ENCODE data around the gene MSH5.
A peak's percentile ranks its signal among the peaks of the same experiment; 100 is the strongest.

MSH5 gene

DNA sequence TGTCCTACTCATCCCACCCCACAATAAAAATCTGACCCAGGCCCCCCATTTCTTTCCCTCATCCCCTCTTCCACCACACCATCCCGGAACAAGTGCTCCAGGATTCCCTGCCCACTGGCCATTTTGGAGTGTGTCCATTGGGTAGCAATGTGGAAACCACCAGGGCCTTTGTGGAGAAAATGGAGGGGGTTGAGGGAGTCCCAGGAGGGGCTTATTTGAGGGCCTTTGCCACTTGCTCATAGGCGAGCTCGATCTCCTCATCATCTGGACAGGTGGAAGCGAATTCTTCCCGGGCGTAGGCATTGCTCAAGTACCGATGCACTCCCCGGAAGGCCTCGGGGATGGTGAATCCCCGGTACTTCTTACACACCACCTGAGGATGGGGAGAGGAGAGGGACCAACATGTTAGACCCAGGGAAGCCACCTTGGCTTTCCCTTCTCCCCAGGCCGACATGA is 9.1 kb upstream of the MSH5 start:
- no peak for DNase-seq

DNA sequence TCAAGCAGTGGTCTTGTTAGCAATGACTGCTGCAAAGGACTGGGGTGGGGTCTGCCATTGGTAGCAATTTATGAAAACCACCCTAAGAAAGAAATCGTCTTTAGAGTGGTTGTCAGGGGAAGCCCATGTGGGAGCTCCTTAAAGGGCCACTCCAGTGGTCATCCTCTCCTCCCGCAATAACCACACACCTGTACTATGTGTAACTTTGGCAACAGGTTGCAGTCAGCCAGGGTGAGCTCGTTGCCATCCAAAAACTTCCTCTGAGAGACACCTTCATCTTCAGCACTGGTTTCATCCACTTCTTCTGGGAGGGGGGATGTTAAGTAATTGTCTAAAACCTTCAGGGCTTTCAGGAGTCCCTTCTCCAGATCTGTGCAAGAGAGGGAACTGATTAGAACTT is 7.8 kb upstream of the MSH5 start:
- no peak for DNase-seq

DNA sequence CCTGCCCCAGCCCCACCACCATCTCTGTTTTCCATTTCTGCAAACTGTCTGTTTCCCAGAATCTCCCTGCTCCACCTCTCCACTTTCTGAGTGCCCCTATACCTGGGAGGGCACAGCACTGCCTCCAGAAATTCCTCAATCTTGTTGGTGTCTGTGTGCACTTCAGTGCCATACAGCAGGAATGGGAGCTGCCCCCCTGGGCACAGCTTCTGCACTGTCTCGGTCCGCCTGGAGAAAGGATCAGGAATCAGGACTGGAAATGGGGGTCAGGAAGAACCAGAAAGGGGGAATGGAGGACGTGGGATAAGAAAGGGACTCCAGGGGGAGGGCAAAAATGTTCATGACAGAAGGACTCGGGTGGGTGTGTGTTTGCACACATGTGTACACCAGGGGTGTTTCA is 6.1 kb upstream of the MSH5 start:
- no peak for DNase-seq

DNA sequence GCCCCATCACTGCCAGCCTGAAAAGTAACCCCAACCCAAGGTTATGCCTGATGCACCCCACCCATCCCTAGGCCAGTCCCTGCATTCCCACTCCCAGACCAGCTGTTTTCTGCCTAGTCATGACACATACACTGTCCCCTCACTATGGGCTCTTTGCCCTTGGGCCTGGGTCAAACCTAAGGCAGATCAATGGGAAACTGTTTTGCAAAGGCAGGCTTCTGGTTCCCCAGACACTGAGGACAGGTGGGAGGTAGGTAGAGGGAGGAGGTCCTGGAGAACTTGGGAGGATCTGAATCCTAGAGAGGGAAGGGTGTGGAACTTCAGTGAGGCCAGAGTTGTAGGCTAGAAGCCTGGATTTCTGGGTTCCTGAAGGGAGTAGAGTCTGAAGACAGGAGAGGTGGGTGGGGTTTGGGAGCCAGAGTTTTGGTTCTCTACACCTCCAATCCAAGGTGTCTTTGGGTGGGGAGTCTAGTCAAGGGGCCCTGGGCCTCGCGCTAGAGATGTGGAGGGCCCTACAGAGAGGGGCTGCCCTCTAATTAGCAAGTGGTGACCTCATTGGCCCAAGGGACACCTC is 5.5 kb upstream of the MSH5 start:
- DNase-seq: no peak

DNA sequence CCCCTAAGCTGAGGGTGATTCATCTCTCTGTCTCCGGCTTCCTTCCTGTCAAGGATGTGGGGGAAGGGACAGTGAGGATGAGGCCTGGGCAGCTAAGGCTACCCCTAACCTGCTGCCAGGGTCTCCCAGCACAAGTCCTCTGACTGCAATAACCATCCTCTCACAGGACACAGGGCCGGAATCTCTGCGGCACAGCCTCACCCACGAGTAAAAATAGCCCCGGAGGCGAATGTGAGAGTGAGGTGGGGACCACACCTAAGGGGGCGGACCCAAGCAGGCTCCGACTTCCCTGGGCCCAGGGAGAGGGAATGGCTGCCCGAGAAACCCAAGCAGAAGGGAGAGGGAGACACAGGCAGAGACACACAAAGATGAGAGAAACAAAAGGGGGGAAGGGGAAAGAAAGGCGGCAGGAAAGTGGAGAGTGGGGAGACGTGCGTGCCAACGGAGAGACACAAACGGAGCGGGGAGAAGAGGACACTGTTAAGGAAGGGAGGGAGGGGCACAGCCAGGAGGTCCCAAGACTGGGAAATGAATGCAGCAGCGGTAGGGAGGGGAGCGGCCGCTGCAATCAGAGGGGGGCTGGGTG is 4.9 kb upstream of the MSH5 start:
- DNase-seq: peak; percentile 37

DNA sequence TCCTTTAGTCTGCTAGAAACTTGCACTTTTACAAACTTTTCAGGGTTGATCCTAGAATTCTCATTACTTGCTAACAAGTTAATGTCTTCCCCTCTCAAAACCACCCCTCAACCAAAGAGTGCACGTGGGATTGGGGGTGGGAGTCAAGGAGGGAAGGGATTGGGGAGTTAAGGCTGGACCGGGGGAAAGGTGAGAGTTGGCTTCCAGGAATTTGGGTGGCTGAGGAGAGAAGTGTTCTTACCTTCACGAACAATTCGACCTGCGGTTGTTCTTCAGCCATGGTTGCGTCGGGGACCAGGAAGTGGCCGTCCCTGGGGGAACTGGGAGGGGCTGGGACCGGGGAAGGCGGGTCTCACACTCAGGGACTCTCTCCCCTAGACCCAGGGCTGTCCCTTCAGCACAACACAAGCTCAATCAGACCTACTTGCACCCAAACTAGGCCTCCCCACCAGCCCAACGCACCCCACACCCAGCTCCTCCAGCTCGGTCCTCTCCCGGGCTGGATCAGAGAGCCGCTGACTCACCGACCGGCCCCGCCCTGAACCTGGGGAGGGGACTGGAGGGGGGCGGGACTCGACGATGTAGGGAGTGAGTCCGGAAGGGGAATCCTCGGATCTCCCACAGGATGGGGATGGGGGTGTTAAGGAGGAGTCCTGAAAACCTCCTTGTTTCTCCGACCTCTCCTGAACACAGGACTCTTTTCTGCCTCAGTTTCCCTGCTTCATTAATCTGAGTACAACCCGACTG is 3.6 kb upstream of the MSH5 start, which contains the start of gene CLIC1:
CLIC1 (minus strand) TSS at position 510 of the 747 bp plus-strand sequence; CDS start at position 280, 230 bp downstream.
- DNase-seq: peak; percentile 79

DNA sequence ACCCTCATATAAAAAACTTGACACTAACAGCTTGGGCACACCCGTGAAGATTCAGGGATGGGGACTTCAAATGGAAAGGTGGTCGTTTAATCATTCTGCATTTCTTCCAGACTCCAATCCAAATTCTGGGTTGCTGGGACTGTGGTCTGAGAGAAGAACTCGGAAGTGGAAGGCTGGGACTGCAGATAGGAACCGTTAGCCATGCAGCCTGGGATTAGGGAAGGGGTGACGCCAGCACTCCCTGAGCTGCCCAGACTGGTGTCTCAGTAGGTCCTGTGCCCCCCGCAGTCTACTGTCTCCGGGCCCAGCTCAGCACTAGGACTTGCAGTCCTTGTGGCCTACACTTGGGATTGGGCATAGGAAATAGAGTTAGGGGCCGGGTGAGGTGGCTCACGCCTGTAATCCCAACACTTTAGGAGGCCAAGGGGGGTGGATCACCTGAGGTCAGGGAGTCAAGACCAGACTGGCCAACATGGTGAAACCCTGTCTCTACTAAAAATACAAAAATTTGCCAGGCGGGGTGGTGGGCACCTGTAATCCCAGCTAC is 3.0 kb upstream of the MSH5 start:
- no peak for DNase-seq

DNA sequence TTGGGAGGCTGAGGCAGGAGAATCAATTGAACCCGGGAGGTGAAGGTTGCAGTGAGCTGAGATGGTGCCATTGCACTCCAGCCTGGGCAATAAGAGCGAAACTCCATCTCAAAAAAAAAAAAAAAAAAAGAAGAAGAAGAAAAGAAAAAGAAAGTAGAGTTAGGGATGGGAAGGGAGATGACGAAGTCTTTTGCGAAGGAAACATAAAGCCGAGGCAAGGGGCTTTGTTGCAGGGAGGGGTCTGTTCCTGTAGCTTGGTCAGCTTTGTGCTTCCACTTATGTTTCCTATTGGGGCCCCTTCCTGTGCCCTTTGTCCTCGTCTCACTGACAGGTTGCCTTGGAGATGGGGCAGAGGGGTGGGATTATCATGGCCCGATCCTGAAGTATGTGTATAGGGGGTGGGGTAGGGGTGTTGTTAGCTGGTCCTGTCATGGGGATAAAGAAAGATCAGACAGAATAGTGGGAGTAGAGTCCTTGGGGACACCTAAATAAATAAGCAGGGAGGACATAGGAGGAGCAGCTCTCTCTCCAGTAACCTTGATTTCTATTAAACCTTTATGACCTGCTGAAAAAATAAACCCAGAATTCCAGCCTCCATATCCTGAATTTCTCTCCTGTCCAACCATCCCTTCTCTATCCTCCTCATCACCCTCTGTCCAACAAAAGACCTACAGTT is 2.4 kb upstream of the MSH5 start:
- no peak for DNase-seq

DNA sequence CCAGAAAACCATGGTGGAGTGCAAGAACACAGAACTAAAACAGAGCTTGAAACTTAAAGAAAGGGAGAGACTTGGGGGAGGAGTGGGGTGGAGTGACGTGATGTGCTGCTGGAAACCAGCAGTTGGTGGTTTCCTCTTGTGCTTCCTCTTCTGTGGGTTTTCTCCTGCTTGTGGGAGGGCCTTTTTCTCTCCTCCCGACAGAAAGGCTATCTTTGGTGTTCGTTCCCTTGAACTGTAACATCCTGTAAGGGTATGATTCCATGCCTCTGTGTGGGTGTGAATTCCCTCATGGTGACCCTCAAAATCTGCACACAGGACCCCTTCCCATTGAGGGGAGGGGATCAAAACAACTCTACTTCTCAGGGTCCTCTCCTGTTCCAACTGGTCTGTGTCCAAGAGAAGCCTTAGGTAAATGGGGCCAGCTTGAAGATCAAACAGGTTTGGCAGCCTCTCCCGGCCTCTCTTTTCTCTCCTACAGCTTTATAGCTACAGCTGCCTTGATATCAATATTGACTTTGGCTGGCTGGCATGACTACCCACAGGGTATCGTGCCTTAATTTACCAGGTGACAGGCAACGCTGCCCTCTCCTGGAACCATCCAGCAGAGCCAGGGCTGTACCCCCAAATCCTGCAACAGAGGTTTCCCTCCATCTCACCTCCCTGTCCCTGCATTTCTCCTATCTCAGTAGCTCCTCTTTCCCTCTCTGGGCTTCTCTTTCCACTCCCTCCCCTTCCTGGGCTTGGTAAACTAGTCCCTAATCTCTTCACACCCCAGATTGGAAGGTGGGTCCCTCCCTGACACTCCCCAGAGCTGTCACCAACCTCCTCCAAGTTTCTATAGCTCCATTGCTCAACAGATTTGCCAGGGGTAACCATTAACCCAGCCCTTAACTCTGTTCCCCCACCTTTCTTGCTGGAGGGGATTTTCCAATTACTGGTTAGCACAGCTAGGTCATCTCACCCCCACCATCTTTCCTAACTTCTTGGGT is 1.5 kb upstream of the MSH5 start:
- DNase-seq: peak; percentile 43

DNA sequence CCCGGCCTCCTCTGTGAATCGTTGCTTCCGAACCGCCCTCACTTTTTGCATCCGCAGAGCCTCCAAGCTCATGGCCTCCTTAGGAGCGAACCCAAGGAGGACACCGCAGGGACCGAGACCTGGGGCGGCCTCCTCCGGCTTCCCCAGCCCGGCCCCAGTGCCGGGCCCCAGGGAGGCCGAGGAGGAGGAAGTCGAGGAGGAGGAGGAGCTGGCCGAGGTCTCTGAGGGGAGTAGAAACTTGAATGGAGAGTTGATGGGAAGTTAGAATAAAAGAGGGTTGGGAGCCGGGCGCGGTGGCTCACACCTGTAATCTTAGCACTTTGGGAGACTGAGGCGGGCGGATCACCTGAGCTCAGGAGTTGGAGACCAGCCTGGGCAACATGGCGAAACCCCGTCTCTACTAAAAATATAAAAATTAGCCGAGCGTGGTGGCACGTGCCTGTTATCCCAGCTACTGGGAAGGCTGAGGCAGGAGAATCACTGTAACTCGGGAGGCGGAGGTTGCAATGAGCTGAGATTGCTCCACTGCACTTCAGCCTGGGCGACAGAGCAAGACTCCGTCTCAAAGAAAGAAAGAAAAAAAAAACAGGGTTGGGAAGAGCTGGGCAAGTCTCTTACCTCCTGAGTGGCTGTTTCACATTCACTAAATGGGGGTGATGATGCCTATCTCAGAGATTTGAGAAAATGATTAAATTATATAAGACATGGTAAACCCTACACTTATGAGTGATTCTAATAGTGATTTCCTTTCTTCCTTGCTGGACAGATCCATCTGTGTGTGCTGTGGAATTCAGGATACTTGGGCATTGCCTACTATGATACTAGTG is 805 bp downstream of the MSH5 start:
- DNase-seq: no peak

DNA sequence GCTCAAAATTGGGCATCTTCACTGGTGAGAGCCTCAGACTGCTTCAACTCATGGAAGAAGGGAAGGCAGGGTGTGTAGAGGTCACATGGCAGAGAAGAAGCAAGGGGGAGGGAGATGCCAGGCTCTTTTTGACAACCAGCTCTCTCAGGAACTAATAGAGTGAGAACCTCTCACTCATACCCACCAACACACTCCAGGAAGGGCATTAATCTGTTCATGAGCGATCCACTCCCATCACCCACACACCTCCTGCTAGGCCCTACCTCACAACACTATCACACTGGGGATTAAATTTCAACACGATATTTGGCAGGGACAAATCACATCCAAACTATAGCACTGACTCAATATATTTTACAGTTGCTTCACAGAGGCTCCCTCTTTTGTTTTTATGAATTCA is 2.0 kb downstream of the MSH5 start:
- no peak for DNase-seq

DNA sequence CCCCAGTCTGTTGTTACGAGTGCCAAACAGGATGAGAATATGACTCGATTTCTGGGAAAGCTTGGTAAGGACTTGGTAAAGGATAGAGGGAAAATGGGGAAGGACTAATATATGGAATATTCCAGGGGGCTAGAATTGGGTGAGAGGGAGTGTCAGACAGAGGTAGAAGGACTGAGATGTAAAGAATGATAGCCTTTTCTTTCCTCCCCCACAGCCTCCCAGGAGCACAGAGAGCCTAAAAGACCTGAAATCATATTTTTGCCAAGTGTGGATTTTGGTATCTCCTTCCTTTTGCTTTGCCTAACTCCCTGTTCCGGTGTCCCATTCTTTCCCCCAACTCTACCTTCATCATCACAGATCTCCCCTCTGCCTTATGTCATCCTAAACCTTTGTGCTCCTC is 3.1 kb downstream of the MSH5 start:
- no peak for DNase-seq

DNA sequence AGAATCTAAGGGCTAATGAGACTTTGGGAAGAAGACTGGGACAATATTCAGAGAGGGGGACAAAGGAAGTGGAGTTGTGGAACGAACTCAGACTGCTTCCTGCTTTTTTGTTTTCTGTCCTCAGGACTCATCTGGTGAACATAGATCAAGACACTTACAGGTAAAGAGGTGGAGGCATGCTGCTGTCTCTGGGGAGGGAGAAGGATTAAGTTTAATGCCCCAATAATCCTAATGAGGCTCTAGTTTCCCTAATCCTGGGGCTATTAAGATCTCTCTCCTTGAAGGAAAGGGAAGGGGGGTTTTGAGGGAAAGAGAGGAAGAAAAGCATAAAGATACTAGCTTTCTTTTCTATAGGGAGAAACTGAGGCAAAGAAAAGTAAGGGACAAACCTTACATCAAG is 4.6 kb downstream of the MSH5 start:
- DNase-seq: no peak

DNA sequence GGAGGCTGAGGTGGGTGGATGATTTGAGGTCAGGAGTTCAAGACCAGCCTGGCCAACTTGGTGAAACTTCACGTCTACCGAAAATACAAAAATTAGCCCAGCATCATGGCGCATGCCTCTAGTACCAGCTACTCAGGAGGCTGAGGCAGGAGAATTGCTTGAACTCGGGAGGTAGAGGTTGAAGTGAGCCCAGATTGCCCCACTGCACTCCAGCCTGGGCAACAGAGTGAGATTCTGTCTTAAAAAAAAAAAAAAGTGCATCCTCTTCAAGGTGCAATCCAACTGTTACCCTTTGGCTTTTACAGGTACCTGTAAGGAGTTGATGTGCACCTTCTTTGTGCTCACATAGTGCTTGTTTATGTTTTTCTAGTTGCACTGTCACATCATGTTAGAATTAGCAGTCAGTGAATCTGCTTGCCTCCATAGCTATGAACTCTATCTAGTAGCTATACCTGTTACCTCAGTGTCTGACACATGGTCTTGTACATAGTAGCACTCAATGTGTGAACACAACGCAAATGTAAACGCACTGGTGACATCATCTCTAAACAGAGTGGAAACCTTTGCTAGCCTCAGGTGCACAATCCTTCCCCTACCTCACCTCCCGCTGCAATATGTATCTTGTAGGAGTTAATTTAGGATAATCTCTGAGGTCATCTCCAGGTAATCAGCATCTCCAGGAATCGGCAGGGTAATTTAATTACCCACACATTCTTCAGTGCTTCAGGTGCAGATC is 9.7 kb downstream of the MSH5 start:
- DNase-seq: no peak

DNA sequence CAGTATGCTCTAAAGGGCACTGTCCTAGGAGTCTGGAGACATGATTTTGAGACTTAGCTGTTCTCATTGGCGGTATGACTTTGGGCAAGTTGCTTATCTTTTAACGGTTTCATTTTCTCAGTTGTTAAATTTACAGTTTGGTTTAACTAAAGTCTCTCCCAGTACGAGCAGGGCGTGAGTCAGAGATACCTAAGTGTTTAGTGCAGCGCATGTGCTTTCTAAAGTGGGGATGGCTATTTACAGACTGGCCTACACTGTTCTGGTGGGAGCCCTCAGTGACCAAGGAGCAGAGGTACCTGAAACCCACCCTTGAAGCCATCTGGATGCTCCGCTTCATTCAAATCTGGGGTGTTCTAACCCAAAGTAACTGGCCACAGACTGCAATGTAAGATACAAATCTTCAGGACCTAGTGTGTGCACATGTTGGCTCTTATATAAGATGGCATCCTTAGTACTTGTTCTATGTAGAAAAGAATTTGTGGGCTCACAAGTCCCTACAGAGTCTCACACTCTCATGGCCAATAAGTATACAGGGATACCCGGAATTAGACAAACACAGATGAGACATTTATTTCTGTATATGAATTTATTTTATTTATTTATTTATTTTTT is 10.7 kb downstream of the MSH5 start:
- no peak for DNase-seq

DNA sequence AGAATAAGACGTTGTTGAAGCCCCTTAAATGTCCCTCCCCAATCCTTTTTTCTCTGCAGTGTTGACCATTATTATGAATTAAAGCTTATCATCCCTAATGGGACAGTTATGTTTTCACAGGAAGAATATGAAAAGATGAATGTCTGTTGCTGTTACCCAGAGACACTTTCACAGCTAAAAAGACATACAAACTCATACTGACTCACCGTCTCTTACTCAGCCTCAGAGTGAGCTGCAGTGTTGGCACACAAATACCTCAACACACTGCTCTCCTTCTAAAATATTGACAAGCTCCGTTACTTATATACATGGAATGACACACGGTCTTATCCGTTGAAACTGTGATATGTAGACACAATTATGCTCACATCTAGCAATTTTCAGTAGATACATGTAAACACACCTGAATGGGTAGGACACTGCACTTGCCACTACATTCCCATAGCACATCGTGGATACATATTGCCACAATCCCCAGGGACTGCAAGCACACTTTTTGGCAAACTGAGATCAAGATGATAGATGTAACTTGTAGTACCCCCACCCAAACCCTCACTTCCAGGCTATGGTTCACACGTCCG is 13.0 kb downstream of the MSH5 start:
- no peak for DNase-seq

DNA sequence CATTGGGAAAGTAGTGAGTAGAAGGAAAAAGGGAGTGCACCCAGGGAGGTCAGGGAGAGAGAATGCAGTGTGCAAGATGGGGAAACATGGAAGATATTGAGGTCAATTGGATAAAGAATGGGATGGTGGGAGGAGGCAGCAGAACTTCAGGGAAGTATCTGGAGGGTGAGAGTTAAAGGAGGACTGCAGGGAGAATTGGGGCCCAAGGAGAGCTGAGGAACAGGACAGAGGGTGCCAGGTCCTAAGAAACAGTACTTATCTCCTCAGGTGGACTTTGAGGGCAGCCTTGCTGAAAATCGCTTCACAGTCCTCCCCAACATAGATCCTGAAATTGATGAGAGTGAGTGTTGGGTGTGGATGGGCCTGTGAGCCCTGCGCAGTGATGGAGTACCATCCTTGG is 18.5 kb downstream of the MSH5 start:
- DNase-seq: no peak

DNA sequence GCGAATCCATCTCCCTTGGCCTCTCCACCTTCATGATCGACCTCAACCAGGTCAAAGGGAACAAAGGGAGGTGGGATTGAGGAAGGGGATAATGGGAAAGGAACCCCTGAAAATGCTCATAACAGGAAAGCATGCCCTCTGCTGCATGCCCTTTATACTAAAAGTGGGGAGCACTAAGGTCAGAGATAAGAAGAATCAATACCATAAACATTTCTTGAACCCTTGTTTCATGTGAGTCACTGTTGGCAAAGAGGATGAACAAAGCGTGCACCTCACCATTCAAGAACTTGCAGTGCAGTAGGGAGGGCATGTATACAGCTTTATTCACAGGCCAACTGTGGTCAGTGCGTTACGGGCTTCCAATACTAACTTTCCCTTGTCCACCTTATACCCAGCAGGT is 21.0 kb downstream of the MSH5 start:
- no peak for DNase-seq

DNA sequence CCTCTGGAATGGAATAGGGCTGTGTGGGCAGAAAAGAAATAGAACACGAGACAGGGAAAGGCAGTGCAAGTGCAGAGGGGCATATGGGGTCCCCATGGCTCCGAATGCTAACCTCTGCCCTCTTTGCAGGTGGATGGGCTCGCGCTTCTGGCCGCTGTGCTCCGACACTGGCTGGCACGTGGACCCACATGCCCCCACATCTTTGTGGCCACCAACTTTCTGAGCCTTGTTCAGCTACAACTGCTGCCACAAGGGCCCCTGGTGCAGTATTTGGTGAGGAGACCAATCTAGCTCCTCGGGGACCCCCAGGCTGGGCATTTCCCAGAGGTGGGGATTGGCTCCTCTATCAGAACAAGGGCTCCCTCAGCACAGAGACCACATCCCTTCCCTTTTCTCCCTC is 21.5 kb downstream of the MSH5 start:
- no peak for DNase-seq

DNA sequence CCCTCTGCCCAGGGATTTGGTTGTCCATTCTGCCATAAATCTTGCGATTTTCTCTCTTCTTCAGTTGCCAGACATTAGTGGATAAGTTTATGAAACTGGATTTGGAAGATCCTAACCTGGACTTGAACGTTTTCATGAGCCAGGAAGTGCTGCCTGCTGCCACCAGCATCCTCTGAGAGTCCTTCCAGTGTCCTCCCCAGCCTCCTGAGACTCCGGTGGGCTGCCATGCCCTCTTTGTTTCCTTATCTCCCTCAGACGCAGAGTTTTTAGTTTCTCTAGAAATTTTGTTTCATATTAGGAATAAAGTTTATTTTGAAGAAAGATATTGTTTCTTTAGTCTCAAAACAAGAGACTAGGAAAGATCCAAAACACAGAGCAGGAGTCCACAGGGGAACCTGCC is 22.6 kb downstream of the MSH5 start, which contains the start of gene SAPCD1:
SAPCD1 (plus strand) TSS at position 301 of the 400 bp plus-strand sequence. CDS start 399 bp downstream, outside the sequence.
- no peak for DNase-seq

Measured in activated naive CD4-positive, alpha-beta T cell treated with anti-CD3 and anti-CD28 coated beads, Interleukin-2, amount 50 U/mL, for 16 hours (primary cell).